WTC11 (cell line): Measurements from ENCODE around the gene MED12.

ENCODE experiments used
- CTCF ChIP-seq: fragments of 200-600 bp; IDR thresholded peaks from 2 replicates; pipeline ENCODE4 v1.8.0; 2022; ENCODE audit warnings: antibody characterized with exemption
- SP1 ChIP-seq: sonication (generic); formaldehyde crosslinking; conservative IDR thresholded peaks from 2 replicates; pipeline ENCODE4 v1.8.1; 2022; ENCODE audit warnings: missing genetic modification reagents
- STAT6 ChIP-seq: sonication (generic); formaldehyde crosslinking; conservative IDR thresholded peaks from 2 replicates; pipeline ENCODE4 v1.8.1; 2023; ENCODE audit warnings: mild to moderate bottlenecking, low read depth, missing genetic modification reagents, moderate library complexity

GRCh38 chrX:71111141-71111843, 7.1 kb upstream of the MED12 start, which contains the start of gene IL2RG:
- TF ChIP-seq SP1 (CRISPR knock-in tag) (no peak), CTCF (no peak), STAT6 (CRISPR knock-in tag) (no peak)
